NOMO-1 treated with dmso at 0.1 percent for 144 hours (cell line): ENCODE results near the gene DDX17.
A peak's percentile ranks its signal among the peaks of the same experiment; 100 is the strongest.

Source experiments
- DNase-seq: peaks from one replicate; lab custom pipeline; 2025; ENCODE audit not compliant: unreplicated experiment; lab: John Stamatoyannopoulos, UW

The DDX17 gene

GRCh38 chr22:38506118-38506962 is at the start of gene DDX17:
Gene DDX17 (minus strand): TSS chr22:38506311.
- peak; percentile 96 for DNase-seq

GRCh38 chr22:38554281-38554680 is 48.2 kb upstream of the DDX17 start:
- no peak for DNase-seq

GRCh38 chr22:38549101-38549894 is 43.2 kb upstream of the DDX17 start:
- DNase-seq = peak; percentile 57

GRCh38 chr22:38540701-38541100 is 34.6 kb upstream of the DDX17 start:
- DNase-seq = no peak

GRCh38 chr22:38531251-38531938 is 25.3 kb upstream of the DDX17 start:
- DNase-seq = peak; percentile 71

GRCh38 chr22:38524429-38524828 is 18.3 kb upstream of the DDX17 start:
- peak; percentile 39 for DNase-seq

GRCh38 chr22:38523479-38523878 is 17.4 kb upstream of the DDX17 start:
- no peak for DNase-seq

- no peak for DNase-seq
Measured at GRCh38 chr22:38523029-38523428, 16.9 kb upstream of the DDX17 start.

- no peak for DNase-seq
Measured at GRCh38 chr22:38519453-38520250, 13.5 kb upstream of the DDX17 start.

GRCh38 chr22:38518620-38519019 is 12.5 kb upstream of the DDX17 start:
- DNase-seq = no peak

- DNase-seq = no peak
Measured at GRCh38 chr22:38513063-38513462, 7.0 kb upstream of the DDX17 start.

GRCh38 chr22:38510416-38510970 is 4.4 kb upstream of the DDX17 start:
- no peak for DNase-seq

GRCh38 chr22:38505541-38506117 is 482 bp downstream of the DDX17 start:
- DNase-seq = no peak

GRCh38 chr22:38504731-38505540 is 1.2 kb downstream of the DDX17 start:
- peak; percentile 22 for DNase-seq

GRCh38 chr22:38503021-38503420 is 3.1 kb downstream of the DDX17 start:
- no peak for DNase-seq

- no peak for DNase-seq
Measured at GRCh38 chr22:38501797-38502672, 4.1 kb downstream of the DDX17 start.

GRCh38 chr22:38497869-38498268 is 8.2 kb downstream of the DDX17 start:
- DNase-seq = no peak

- no peak for DNase-seq
Measured at GRCh38 chr22:38494939-38495338, 11.2 kb downstream of the DDX17 start.
